ENCODE results near the gene DYNC1LI1. TPM values are rescaled to one million over a fixed set of nuclear protein-coding genes. Genes with fewer than 3 reads are reported as not detected.

Gene DYNC1LI1
- total RNA-seq, 1 experiment from 2014 or later = 56.2 TPM

- Histone ChIP-seq H4K20me1 (ENCODE audit: control insufficient read depth, insufficient read depth, insufficient read length) (peaks cover 2% of the 10 kb centered on the region), H3K4me1 (ENCODE audit: insufficient read depth, low read length) (peaks cover 4% of the 10 kb centered on the region; the same call in 1 of the 2 replicates), H3K27ac (ENCODE audit: insufficient read length, low read depth, low read length) (no peak overlapping the region), H3T11ph (ENCODE audit: low read length) (no peak overlapping the region), H4K91ac (ENCODE audit: insufficient read length, low read depth, low read length) (no peak overlapping the region), H2BK15ac (ENCODE audit: low read depth, low read length) (no peak overlapping the region), H3K9ac (ENCODE audit: extremely low read depth, insufficient read length, low read length) (no peak overlapping the region), H3K79me1 (ENCODE audit: insufficient read depth, low read depth, low read length, poor library complexity, severe bottlenecking) (no peaks in the 10 kb centered on the region), H3K23me2 (ENCODE audit: insufficient read length, low read depth, low read length, poor library complexity, severe bottlenecking) (no peaks in the 10 kb centered on the region), H2BK5ac (ENCODE audit: insufficient read length, low read length) (no peak overlapping the region), H3K18ac (ENCODE audit: insufficient read length, low read depth, low read length) (no peak overlapping the region), H2AK5ac (ENCODE audit: insufficient read length, low read length) (no peak overlapping the region), H2BK120ac (ENCODE audit: low read depth, low read length, poor library complexity, severe bottlenecking) (no peak overlapping the region), H3K14ac (ENCODE audit: insufficient read depth, low read length) (no peak overlapping the region), H3K4ac (ENCODE audit: low read depth, low read length) (no peak overlapping the region), H3K4me2 (ENCODE audit: insufficient read depth, insufficient read length, low read length) (no peak overlapping the region), H3K79me2 (ENCODE audit: insufficient read depth, low read length) (no peaks in the 10 kb centered on the region; the same call in 1 of the 2 replicates), H2AFZ (ENCODE audit: low read length) (no peak overlapping the region), H2BK12ac (ENCODE audit: insufficient read length, low read depth, low read length) (no peak overlapping the region), H3K23ac (ENCODE audit: insufficient read length, low read depth, low read length) (no peak overlapping the region), H3K27me3 (ENCODE audit: insufficient read depth, low read length) (no peaks in the 10 kb centered on the region), H3K56ac (ENCODE audit: insufficient read length, low read depth, low read length) (no peak overlapping the region), H3K9me3 (ENCODE audit: control insufficient read depth, low read depth, low read length) (no peaks in the 10 kb centered on the region), H4K5ac (ENCODE audit: insufficient read length, low read depth, low read length) (no peak overlapping the region), H4K8ac (replicated peaks; ENCODE audit: insufficient read length, low read depth, low read length) (no peak overlapping the region), H2BK20ac (ENCODE audit: low read depth, low read length, poor library complexity, severe bottlenecking) (no peak overlapping the region)
- no peaks in the 10 kb centered on the region; the same call in 1 of the 2 replicates for H3K27me3 Mint-ChIP-seq (ENCODE audit: low read depth)
- TF ChIP-seq CTCF (conservative IDR thresholded peaks at IDR 0.05) = no peak
- peaks cover 18 to 27% of the 10 kb centered on the region in 2 experiments for H3K4me1 Mint-ChIP-seq
- WGBS (ENCODE audit: extremely low coverage, insufficient read length, low lambda C conversion rate) = no CpG with 5 or more reads among the region's 3 CpGs
- peaks cover 3 to 8% (median 5%) of the 10 kb centered on the region in 3 experiments; a peak in 4 of 7 replicates for H3K36me3 Mint-ChIP-seq (ENCODE audit: insufficient read depth in 1 of 3, low read depth in 3 of 3)
- H3K27ac Mint-ChIP-seq = no peak overlapping the region
- no peak for DNase-seq
- no peak overlapping the region for H3K4me3 Mint-ChIP-seq
- no peaks in the 10 kb centered on the region; a peak in 1 of 5 replicates for H3K9me3 Mint-ChIP-seq
These were observed 71.7 kb downstream of the DYNC1LI1 start for GRCh38 chr3:32498992-32499391.

Measured in H9 (cell line).